HFFc6 (cell line): ENCODE results near the gene PLK5. TPM values are rescaled to one million over a fixed set of nuclear protein-coding genes. Genes with fewer than 3 reads are reported as not detected.

Experiments
- DNase-seq: peaks from one replicate; pipeline ENCODE4 v3.0.0-alpha.2; 2018
- H3K27ac Mint-ChIP-seq: 2 replicates; pipeline ENCODE4 v1.8.0; 2020; ENCODE audit warnings: mild to moderate bottlenecking, mixed read lengths
- H3K27me3 Mint-ChIP-seq: 2 replicates; pipeline ENCODE4 v1.8.0; 2021; ENCODE audit warnings: mild to moderate bottlenecking, moderate library complexity, mixed read lengths; ENCODE audit not compliant: insufficient read depth
- H3K36me3 Mint-ChIP-seq: 2 replicates; pipeline ENCODE4 v1.8.0; 2021; ENCODE audit warnings: low read depth, mixed read lengths
- H3K4me1 Mint-ChIP-seq: 2 replicates; pipeline ENCODE4 v1.8.0; 2020; ENCODE audit warnings: low read depth, mixed read lengths
- H3K4me3 Mint-ChIP-seq: 2 replicates; pipeline ENCODE4 v1.8.0; 2020; ENCODE audit warnings: mild to moderate bottlenecking, moderate library complexity, mixed read lengths
- H3K9me3 Mint-ChIP-seq: 2 replicates; pipeline ENCODE4 v1.8.0; 2020; ENCODE audit warnings: mild to moderate bottlenecking, mixed read lengths
- total RNA-seq, 6 experiments: library from RNA; stranded (reverse); fragmentation: NEBNext Ultra II Directional; extraction: Animal tissue kit (Norgen Biotek cat#: 25700); gene quantifications; 2 replicates in 1 of 6; 3 replicates in 5 of 6; pipeline ENCODE4 v1.2.3, GENCODE V29; 2021
- TF ChIP-seq, protein P1 (sequence below): fragments of 200-600 bp; sonication (generic); IDR thresholded peaks from 2 replicates; pipeline ENCODE4 v1.5.0; 2021; ENCODE audit warnings: antibody characterized with exemption, mild to moderate bottlenecking

Gene PLK5
- total RNA-seq, 6 experiments from 2014 or later: 0.26 to 1.3 (median 0.70) TPM

DNA sequence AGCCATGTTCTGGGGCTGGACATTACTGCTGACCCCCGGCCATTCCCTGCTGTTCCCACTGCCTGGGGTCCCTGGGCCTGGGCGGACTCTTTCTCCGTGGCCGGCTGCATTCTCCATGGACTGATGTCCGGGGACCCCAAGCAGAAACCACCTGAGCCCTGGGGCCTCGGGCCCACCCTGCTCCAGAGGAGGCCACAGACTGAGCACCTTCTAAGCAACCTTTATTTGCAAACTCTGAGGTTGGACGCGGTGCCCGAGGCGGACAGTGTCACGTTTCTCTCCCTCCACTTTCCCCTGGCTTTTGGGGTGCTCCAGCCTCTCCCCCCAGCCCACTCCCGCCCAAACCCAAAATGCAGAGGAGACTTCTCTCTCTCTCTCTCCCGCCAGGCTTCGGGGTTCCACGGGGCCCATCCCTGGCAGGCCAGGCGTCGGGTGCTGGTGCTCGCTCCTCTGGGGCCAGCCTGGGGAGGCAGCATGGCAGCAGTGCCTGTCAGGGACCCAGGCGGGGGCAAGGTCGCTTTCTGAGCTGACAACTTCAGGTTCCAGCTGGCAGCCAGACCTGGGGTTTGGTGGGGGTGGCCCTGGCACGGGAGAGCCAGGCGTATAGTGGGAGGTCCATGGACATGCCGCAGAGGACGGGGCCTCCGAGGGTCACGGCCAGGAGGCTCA, 42.5 kb upstream of the PLK5 start:
- Mint-ChIP-seq H3K27me3 (peaks cover 3% of the 10 kb centered on the region; the same call in 1 of the 2 replicates), H3K36me3 (no peaks in the 10 kb centered on the region; the same call in 1 of the 2 replicates), H3K4me3 (no peak overlapping the region), H3K4me1 (peaks cover 11% of the 10 kb centered on the region), H3K27ac (no peak overlapping the region), H3K9me3 (no peaks in the 10 kb centered on the region)
- TF ChIP-seq, protein P1, sequence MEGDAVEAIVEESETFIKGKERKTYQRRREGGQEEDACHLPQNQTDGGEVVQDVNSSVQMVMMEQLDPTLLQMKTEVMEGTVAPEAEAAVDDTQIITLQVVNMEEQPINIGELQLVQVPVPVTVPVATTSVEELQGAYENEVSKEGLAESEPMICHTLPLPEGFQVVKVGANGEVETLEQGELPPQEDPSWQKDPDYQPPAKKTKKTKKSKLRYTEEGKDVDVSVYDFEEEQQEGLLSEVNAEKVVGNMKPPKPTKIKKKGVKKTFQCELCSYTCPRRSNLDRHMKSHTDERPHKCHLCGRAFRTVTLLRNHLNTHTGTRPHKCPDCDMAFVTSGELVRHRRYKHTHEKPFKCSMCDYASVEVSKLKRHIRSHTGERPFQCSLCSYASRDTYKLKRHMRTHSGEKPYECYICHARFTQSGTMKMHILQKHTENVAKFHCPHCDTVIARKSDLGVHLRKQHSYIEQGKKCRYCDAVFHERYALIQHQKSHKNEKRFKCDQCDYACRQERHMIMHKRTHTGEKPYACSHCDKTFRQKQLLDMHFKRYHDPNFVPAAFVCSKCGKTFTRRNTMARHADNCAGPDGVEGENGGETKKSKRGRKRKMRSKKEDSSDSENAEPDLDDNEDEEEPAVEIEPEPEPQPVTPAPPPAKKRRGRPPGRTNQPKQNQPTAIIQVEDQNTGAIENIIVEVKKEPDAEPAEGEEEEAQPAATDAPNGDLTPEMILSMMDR: no peak
- DNase-seq: no peak

DNA sequence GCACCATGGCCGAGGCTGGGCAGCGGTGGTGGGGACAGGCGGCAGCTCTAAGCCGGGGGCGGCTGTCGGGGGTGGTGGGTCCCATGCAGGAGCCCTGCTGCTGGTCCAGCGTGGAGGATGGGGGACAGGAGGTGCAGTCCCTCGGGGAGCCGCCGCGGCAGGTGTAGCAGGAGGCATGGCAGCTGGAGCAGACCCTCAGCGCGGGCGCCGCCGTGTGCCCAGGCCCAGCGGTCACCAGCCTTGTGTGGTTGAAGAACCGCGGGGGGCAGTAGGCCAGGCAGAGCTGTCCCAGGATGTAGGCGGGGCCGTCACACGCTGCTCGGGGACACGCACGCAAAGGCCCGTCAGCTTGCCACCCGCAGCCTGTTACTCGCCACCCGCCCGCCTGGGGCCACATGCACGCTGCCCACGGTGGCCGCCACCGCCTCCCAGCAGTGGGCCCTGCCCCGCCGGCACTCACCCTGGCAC, 42.0 kb upstream of the PLK5 start:
- no peak overlapping the region for H3K4me3 Mint-ChIP-seq
- peaks cover 11% of the 10 kb centered on the region for H3K4me1 Mint-ChIP-seq
- no peaks in the 10 kb centered on the region; the same call in 1 of the 2 replicates for H3K36me3 Mint-ChIP-seq
- DNase-seq: no peak
- no peak overlapping the region for H3K27ac Mint-ChIP-seq
- H3K27me3 Mint-ChIP-seq: peaks cover 3% of the 10 kb centered on the region; the same call in 1 of the 2 replicates
- H3K9me3 Mint-ChIP-seq: no peaks in the 10 kb centered on the region
- TF ChIP-seq, protein P1: no peak

DNA sequence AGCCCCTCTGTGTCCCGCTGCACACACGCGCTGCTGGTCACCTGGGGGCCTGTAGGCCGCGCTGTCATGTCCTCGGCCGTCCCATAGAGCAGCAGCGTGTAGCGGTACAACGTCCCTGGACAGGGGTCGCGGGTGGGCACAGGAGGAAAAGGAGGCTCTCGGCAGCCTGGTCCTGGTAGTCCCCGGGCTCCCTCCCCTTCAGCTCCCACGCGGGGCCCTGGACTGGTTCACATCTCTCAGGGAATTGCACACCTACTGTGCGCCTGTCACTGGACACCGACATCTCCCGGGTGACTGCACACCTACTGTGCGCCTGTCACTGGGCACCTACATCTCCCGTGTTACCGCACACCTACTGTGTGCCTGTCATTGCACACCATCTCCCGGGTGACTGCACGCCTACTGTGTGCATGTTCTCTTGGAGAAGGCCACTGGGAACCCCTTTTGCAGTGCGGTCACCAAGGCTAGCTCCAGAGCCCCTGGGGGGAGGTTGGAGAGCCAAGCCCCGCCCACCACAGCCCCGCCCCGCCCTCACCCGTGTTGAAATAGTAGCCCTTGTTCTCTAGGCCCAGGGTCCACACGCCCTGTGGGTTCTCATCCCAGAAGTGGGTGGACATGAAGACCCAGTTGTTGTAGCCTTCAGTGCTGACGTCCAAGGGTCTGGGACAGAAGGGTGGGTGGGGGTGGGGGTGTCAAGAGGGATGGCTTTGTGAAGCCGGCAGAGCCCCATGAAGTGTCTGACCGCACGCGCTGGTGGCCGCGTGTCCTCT, 41.3 kb upstream of the PLK5 start:
- Mint-ChIP-seq H3K27ac (no peak overlapping the region), H3K36me3 (no peaks in the 10 kb centered on the region; the same call in 1 of the 2 replicates), H3K9me3 (no peaks in the 10 kb centered on the region), H3K4me3 (no peak overlapping the region), H3K4me1 (peaks cover 6% of the 10 kb centered on the region), H3K27me3 (peaks cover 3% of the 10 kb centered on the region; the same call in 1 of the 2 replicates)
- DNase-seq: no peak
- TF ChIP-seq, protein P1: no peak

DNA sequence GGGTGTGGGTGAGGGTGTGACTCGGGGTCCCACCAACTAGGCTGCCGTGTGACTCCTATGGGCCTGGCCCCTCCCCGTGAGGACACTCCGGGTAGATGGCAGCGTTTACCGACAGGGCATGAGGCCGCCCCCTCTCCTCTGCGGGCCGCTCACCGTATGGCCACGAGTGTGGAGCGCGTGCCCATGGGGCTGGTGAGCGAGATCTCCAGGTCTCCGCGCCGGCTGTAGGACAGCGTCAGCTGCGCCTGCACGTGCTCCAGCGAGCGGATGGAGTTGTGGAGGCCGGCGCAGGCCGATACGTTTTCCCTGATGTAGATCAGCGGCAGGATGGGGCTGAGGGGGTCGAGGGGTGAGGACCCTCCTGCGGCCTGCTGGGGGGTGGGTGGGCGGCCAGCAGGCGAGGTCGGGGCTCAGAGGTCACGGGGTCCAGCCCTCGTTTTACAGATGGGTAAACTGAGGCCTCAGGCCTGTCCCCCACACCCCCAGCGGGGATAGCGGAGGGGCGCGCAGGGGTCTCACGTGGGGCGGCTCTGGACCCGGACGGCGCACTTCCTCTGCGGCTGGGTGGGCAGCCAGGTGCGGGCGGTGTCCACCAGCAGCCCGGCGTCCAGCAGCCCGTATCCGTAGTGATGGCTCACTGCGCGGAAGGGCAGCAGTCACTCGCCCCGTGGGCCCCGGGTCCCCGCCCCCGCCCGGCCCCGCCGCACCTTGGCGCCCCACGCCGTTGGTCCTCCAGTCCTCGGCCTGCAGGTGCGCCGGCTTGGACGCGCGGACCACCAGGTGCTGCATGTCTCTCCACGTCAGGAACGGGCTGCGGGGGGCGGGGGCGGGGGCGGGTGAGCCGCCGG, 40.5 kb upstream of the PLK5 start:
- Mint-ChIP-seq H3K27ac (no peak overlapping the region), H3K36me3 (no peaks in the 10 kb centered on the region; the same call in 1 of the 2 replicates), H3K4me1 (peaks cover 6% of the 10 kb centered on the region), H3K9me3 (no peaks in the 10 kb centered on the region), H3K27me3 (peaks cover 3% of the 10 kb centered on the region; the same call in 1 of the 2 replicates), H3K4me3 (no peak overlapping the region)
- TF ChIP-seq, protein P1: no peak
- no peak for DNase-seq

DNA sequence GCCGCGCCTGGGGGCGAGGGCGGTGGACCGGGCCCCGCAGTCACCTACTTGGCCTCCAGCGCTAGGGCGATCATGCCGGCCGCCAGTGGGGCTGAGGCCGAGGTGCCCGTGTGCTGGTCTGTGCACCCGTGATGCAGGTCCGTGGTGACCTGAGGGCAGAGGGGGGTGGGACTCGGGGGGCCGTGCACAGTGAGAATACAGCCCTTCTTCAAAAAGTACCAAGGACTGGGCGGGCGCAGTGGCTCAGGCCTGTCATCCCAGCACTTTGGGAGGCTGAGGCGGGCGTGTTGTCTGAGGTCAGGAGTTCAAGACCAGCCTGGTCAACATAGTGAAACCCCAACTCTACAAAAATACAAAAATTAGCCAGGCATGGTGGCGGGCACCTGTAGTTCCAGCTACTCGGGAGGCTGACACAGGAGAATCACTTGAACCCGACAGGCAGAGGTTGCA, 39.9 kb upstream of the PLK5 start:
- no peak overlapping the region for H3K4me3 Mint-ChIP-seq
- TF ChIP-seq, protein P1: no peak
- H3K4me1 Mint-ChIP-seq: peaks cover 5% of the 10 kb centered on the region
- H3K9me3 Mint-ChIP-seq: no peaks in the 10 kb centered on the region
- H3K27ac Mint-ChIP-seq: no peak overlapping the region
- no peak for DNase-seq
- peaks cover 2% of the 10 kb centered on the region; the same call in 1 of the 2 replicates for H3K27me3 Mint-ChIP-seq
- no peaks in the 10 kb centered on the region; the same call in 1 of the 2 replicates for H3K36me3 Mint-ChIP-seq
